Uterus (tissue), 2 donors: ENCODE measurements around the gene ZNF726.

Experiments
- POLR2A ChIP-seq, 2 donors: fragments of 450-650 bp; IDR thresholded peaks; one replicate each; pipeline ENCODE4 v1.6.1; 2016; ENCODE audit warnings: antibody characterized with exemption in 2 of 2, mild to moderate bottlenecking in 1 of 2, moderate library complexity in 1 of 2
- TF ChIP-seq, protein P1 (sequence below), 4 experiments: fragments of 200-600 bp in 2 of 4; fragments of 450-650 bp in 2 of 4; sonication (generic) in 2 of 4; IDR thresholded peaks; one replicate each; pipeline ENCODE4 v1.5.1; 2016 to 2019; ENCODE audit warnings: antibody characterized with exemption in 4 of 4, mild to moderate bottlenecking in 2 of 4, moderate library complexity in 1 of 4

GRCh38 chr19:23917856-23918255 is 3.2 kb downstream of the ZNF726 start:
- no peak for TF ChIP-seq POLR2A (IDR thresholded peaks at IDR 0.05)
- TF ChIP-seq, protein P1, sequence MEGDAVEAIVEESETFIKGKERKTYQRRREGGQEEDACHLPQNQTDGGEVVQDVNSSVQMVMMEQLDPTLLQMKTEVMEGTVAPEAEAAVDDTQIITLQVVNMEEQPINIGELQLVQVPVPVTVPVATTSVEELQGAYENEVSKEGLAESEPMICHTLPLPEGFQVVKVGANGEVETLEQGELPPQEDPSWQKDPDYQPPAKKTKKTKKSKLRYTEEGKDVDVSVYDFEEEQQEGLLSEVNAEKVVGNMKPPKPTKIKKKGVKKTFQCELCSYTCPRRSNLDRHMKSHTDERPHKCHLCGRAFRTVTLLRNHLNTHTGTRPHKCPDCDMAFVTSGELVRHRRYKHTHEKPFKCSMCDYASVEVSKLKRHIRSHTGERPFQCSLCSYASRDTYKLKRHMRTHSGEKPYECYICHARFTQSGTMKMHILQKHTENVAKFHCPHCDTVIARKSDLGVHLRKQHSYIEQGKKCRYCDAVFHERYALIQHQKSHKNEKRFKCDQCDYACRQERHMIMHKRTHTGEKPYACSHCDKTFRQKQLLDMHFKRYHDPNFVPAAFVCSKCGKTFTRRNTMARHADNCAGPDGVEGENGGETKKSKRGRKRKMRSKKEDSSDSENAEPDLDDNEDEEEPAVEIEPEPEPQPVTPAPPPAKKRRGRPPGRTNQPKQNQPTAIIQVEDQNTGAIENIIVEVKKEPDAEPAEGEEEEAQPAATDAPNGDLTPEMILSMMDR (IDR thresholded peaks at IDR 0.05), result no peak
